Glutamatergic neuron (in vitro differentiated cells): ENCODE data around the gene LRRC75B. TPM values are rescaled to one million over a fixed set of nuclear protein-coding genes. Genes with fewer than 3 reads are reported as not detected.

Experiments used
- DNase-seq: peaks from one replicate; pipeline ENCODE4 v3.0.0; 2022
- H3K27ac Mint-ChIP-seq: one replicate; pipeline ENCODE4 v1.8.0; 2020; ENCODE audit warnings: mild to moderate bottlenecking, mixed read lengths, inconsistent platforms; ENCODE audit not compliant: unreplicated experiment
- H3K27me3 Mint-ChIP-seq: one replicate; pipeline ENCODE4 v1.8.0; 2020; ENCODE audit warnings: mild to moderate bottlenecking, moderate library complexity, mixed read lengths, inconsistent platforms; ENCODE audit not compliant: unreplicated experiment
- H3K36me3 Mint-ChIP-seq: one replicate; pipeline ENCODE4 v1.8.0; 2020; ENCODE audit warnings: mild to moderate bottlenecking, mixed read lengths, inconsistent platforms; ENCODE audit not compliant: unreplicated experiment
- H3K4me1 Mint-ChIP-seq: one replicate; pipeline ENCODE4 v1.8.0; 2020; ENCODE audit warnings: mild to moderate bottlenecking, low read depth, mixed read lengths, inconsistent platforms; ENCODE audit not compliant: unreplicated experiment
- H3K4me3 Mint-ChIP-seq: one replicate; pipeline ENCODE4 v1.8.0; 2020; ENCODE audit warnings: mild to moderate bottlenecking, mixed read lengths, inconsistent platforms; ENCODE audit not compliant: unreplicated experiment
- H3K9me3 Mint-ChIP-seq: one replicate; pipeline ENCODE4 v1.8.0; 2020; ENCODE audit warnings: mild to moderate bottlenecking, moderate library complexity, mixed read lengths, inconsistent platforms; ENCODE audit not compliant: unreplicated experiment
- total RNA-seq: library from RNA; stranded (reverse); fragmentation: NEBNext Ultra II Directional; extraction: Animal tissue kit (Norgen Biotek cat#: 25700); gene quantifications from one replicate; pipeline ENCODE4 v1.2.1, GENCODE V29; 2021; ENCODE audit not compliant: unreplicated experiment
- TF ChIP-seq, protein P1 (sequence below): fragments of 200-600 bp; sonication (generic); IDR thresholded peaks from one replicate; pipeline ENCODE4 v1.5.0; 2021; ENCODE audit not compliant: partially characterized antibody, unreplicated experiment

Gene LRRC75B
- total RNA-seq, 1 donor from 2014 or later: 63.6 TPM

- H3K27ac Mint-ChIP-seq: no peak overlapping the region
- DNase-seq: no peak
- H3K4me1 Mint-ChIP-seq: peaks cover 4% of the 10 kb centered on the region
- H3K36me3 Mint-ChIP-seq: no peaks in the 10 kb centered on the region
- TF ChIP-seq, protein P1, sequence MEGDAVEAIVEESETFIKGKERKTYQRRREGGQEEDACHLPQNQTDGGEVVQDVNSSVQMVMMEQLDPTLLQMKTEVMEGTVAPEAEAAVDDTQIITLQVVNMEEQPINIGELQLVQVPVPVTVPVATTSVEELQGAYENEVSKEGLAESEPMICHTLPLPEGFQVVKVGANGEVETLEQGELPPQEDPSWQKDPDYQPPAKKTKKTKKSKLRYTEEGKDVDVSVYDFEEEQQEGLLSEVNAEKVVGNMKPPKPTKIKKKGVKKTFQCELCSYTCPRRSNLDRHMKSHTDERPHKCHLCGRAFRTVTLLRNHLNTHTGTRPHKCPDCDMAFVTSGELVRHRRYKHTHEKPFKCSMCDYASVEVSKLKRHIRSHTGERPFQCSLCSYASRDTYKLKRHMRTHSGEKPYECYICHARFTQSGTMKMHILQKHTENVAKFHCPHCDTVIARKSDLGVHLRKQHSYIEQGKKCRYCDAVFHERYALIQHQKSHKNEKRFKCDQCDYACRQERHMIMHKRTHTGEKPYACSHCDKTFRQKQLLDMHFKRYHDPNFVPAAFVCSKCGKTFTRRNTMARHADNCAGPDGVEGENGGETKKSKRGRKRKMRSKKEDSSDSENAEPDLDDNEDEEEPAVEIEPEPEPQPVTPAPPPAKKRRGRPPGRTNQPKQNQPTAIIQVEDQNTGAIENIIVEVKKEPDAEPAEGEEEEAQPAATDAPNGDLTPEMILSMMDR: no peak
- no peaks in the 10 kb centered on the region for H3K9me3 Mint-ChIP-seq
- H3K27me3 Mint-ChIP-seq: no peaks in the 10 kb centered on the region
- H3K4me3 Mint-ChIP-seq: no peak overlapping the region
These were observed 6.8 kb downstream of the LRRC75B start for GRCh38 chr22:24585927-24586546.

GRCh38 chr22:24585461-24585860, 7.4 kb downstream of the LRRC75B start:
- Mint-ChIP-seq H3K36me3 (no peaks in the 10 kb centered on the region), H3K27ac (no peak overlapping the region), H3K9me3 (no peaks in the 10 kb centered on the region), H3K4me1 (peaks cover under 1% of the 10 kb centered on the region), H3K4me3 (no peak overlapping the region), H3K27me3 (no peaks in the 10 kb centered on the region)
- TF ChIP-seq, protein P1: no peak
- DNase-seq: no peak

- H3K4me3 Mint-ChIP-seq: no peak overlapping the region
- no peak for DNase-seq
- no peaks in the 10 kb centered on the region for H3K36me3 Mint-ChIP-seq
- H3K27ac Mint-ChIP-seq: no peak overlapping the region
- no peaks in the 10 kb centered on the region for H3K9me3 Mint-ChIP-seq
- TF ChIP-seq, protein P1: no peak
- H3K4me1 Mint-ChIP-seq: no peaks in the 10 kb centered on the region
- no peaks in the 10 kb centered on the region for H3K27me3 Mint-ChIP-seq
These were observed 7.9 kb downstream of the LRRC75B start for GRCh38 chr22:24584871-24585411.

GRCh38 chr22:24584166-24584790, 8.6 kb downstream of the LRRC75B start:
- Mint-ChIP-seq H3K27ac (no peak overlapping the region), H3K27me3 (no peaks in the 10 kb centered on the region), H3K36me3 (no peaks in the 10 kb centered on the region), H3K4me1 (no peaks in the 10 kb centered on the region), H3K9me3 (no peaks in the 10 kb centered on the region), H3K4me3 (no peak overlapping the region)
- no peak for DNase-seq
- TF ChIP-seq, protein P1: no peak
